ENCODE data around the gene RIC8A. TPM values are rescaled to one million over a fixed set of nuclear protein-coding genes. Genes with fewer than 3 reads are reported as not detected.

The RIC8A gene
- total RNA-seq, 1 experiment from 2014 or later: 180 TPM

DNA sequence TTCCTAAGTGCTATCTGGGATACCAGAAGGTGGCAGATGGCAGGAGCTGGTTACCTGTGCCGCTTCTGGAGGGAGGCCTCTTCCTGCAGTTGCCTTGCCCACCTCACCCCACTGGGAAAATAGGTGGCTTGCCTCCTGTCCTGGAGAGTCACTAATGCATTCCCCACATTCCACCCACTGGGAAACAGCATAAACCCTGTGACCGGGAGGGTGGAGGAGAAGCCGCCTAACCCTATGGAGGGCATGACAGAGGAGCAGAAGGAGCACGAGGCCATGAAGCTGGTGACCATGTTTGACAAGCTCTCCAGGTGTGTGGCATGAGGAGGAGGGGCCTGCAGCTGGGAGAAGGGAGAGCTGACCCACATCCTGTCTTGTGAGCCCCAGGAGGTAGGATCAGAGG lies 5.6 kb downstream of the RIC8A start:
- intact Hi-C loops (cut with micrococcal nuclease): no loop called here
- Histone ChIP-seq H3K4me1 (ENCODE audit: insufficient read depth, low read length) (peaks cover 15% of the 10 kb centered on the region), H3K4me3 (ENCODE audit: low read length) (no peak overlapping the region), H3K9me3 (ENCODE audit: low read length) (no peaks in the 10 kb centered on the region), H3K27me3 (ENCODE audit: low read length) (no peaks in the 10 kb centered on the region), H3K9me2 (replicated peaks; ENCODE audit: low read length) (no peaks in the 10 kb centered on the region), H3K36me3 (ENCODE audit: low read depth, low read length) (peaks cover 46% of the 10 kb centered on the region), H3K4me2 (ENCODE audit: low read length) (no peak overlapping the region), H3F3A (ENCODE audit: low read length, unreplicated experiment) (no peaks in the 10 kb centered on the region), H3K79me2 (ENCODE audit: low read length) (peaks cover 35% of the 10 kb centered on the region), H4K20me1 (ENCODE audit: low read length) (no peaks in the 10 kb centered on the region), H2AFZ (ENCODE audit: low read length) (no peak overlapping the region), H3K27ac (ENCODE audit: low read length) (no peak overlapping the region), H3K9ac (ENCODE audit: low read length) (no peak overlapping the region)
- BruUV-seq (replicated peaks): no TSS peak
- no peak for DNase-seq
- POLR2A ChIA-PET (ENCODE audit: unreplicated experiment): no interaction called here
- no peak for ATAC-seq
- no peak for TF ChIP-seq EZH2 (IDR thresholded peaks at IDR 0.05; ENCODE audit: low read length, unreplicated experiment)
- TF ChIP-seq, protein P1, sequence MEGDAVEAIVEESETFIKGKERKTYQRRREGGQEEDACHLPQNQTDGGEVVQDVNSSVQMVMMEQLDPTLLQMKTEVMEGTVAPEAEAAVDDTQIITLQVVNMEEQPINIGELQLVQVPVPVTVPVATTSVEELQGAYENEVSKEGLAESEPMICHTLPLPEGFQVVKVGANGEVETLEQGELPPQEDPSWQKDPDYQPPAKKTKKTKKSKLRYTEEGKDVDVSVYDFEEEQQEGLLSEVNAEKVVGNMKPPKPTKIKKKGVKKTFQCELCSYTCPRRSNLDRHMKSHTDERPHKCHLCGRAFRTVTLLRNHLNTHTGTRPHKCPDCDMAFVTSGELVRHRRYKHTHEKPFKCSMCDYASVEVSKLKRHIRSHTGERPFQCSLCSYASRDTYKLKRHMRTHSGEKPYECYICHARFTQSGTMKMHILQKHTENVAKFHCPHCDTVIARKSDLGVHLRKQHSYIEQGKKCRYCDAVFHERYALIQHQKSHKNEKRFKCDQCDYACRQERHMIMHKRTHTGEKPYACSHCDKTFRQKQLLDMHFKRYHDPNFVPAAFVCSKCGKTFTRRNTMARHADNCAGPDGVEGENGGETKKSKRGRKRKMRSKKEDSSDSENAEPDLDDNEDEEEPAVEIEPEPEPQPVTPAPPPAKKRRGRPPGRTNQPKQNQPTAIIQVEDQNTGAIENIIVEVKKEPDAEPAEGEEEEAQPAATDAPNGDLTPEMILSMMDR (conservative IDR thresholded peaks at IDR 0.05; ENCODE audit: low read depth, low read length): no peak
- TF ChIP-seq EZH2phosphoT487 (IDR thresholded peaks at IDR 0.05; ENCODE audit: borderline replicate concordance, low read length): no peak
- CTCF ChIA-PET: no interaction called here

DNA sequence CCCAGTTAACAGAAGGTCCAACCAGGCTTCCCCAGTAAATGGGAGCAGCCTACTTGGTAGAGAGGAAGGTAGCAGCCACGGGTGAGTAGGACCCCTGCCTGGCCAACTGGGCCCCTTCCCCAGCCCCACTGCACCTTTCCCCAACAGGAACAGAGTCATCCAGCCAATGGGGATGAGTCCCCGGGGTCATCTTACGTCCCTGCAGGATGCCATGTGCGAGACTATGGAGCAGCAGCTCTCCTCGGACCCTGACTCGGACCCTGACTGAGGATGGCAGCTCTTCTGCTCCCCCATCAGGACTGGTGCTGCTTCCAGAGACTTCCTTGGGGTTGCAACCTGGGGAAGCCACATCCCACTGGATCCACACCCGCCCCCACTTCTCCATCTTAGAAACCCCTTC lies 6.6 kb downstream of the RIC8A start:
- peaks cover 25% of the 10 kb centered on the region for H3K79me2 ChIP-seq (ENCODE audit: low read length)
- H3K27ac ChIP-seq (ENCODE audit: low read length): no peak overlapping the region
- H3K27me3 ChIP-seq (ENCODE audit: low read length): no peaks in the 10 kb centered on the region
- no peak overlapping the region for H3K9ac ChIP-seq (ENCODE audit: low read length)
- no peaks in the 10 kb centered on the region for H3K9me2 ChIP-seq (replicated peaks; ENCODE audit: low read length)
- ATAC-seq (no peak), DNase-seq (no peak)
- no peak overlapping the region for H3K4me2 ChIP-seq (ENCODE audit: low read length)
- no peak overlapping the region for H3K4me3 ChIP-seq (ENCODE audit: low read length)
- ChIA-PET POLR2A (ENCODE audit: unreplicated experiment) (no interaction called here), CTCF (no interaction called here)
- no peaks in the 10 kb centered on the region for H4K20me1 ChIP-seq (ENCODE audit: low read length)
- no peaks in the 10 kb centered on the region for H3K9me3 ChIP-seq (ENCODE audit: low read length)
- no TSS peak for BruUV-seq (replicated peaks)
- intact Hi-C loops (cut with micrococcal nuclease): no loop called here
- peaks cover 46% of the 10 kb centered on the region for H3K36me3 ChIP-seq (ENCODE audit: low read depth, low read length)
- H3F3A ChIP-seq (ENCODE audit: low read length, unreplicated experiment): no peaks in the 10 kb centered on the region
- no peak overlapping the region for H2AFZ ChIP-seq (ENCODE audit: low read length)
- TF ChIP-seq, protein P1 (conservative IDR thresholded peaks at IDR 0.05; ENCODE audit: low read depth, low read length): no peak
- no peak for TF ChIP-seq EZH2 (IDR thresholded peaks at IDR 0.05; ENCODE audit: low read length, unreplicated experiment)
- no peak for TF ChIP-seq EZH2phosphoT487 (IDR thresholded peaks at IDR 0.05; ENCODE audit: borderline replicate concordance, low read length)
- peaks cover 15% of the 10 kb centered on the region for H3K4me1 ChIP-seq (ENCODE audit: insufficient read depth, low read length)

DNA sequence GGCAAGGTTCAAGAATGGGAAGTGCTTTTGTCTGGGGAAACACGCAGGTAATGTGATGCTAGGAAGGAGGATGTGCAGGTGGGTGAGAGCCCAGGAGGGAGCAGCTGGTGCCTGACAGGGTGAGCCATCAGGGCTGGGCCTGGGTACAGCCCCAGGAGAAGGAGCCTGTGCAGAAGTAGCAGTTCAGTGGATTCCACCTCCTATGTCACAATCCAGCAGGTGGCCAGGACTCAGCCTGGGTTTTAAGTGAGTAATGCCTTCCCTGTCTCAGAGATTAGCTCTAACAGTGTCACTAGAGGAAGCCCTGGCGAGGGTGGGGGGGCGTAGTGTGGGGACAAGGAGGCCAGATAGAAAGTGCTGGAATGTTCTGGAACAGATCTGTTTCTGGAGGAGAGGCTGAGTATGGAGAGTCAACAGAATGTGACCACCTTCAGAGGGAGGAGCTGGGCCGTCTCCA lies 8.1 kb downstream of the RIC8A start:
- Histone ChIP-seq H3K36me3 (ENCODE audit: low read depth, low read length) (peaks cover 34% of the 10 kb centered on the region), H4K20me1 (ENCODE audit: low read length) (no peaks in the 10 kb centered on the region)
- peak; percentile 47 for ATAC-seq

More for the DNA sequence above, 8.1 kb downstream of the RIC8A start:
- Histone ChIP-seq H3K4me3 (ENCODE audit: low read length) (no peak overlapping the region), H3K4me2 (ENCODE audit: low read length) (no peak overlapping the region), H3K79me2 (ENCODE audit: low read length) (peaks cover 10% of the 10 kb centered on the region), H3K9me2 (replicated peaks; ENCODE audit: low read length) (no peaks in the 10 kb centered on the region), H3K27me3 (ENCODE audit: low read length) (no peaks in the 10 kb centered on the region), H3K9me3 (ENCODE audit: low read length) (no peaks in the 10 kb centered on the region), H3F3A (ENCODE audit: low read length, unreplicated experiment) (no peaks in the 10 kb centered on the region), H3K27ac (ENCODE audit: low read length) (no peak overlapping the region), H3K9ac (ENCODE audit: low read length) (no peak overlapping the region), H2AFZ (ENCODE audit: low read length) (no peak overlapping the region), H3K4me1 (ENCODE audit: insufficient read depth, low read length) (peaks cover 2% of the 10 kb centered on the region)
- intact Hi-C loops (cut with micrococcal nuclease): no loop called here
- BruUV-seq (replicated peaks): no TSS peak
- ChIA-PET CTCF (no interaction called here), POLR2A (ENCODE audit: unreplicated experiment) (interaction anchor here (0.6 kb wide), 1 partner anchor 8 kb away, joined by 4 read pairs; the partner anchor contains the start of genes BET1L and RIC8A)
- no peak for DNase-seq
- TF ChIP-seq, protein P1 (conservative IDR thresholded peaks at IDR 0.05; ENCODE audit: low read depth, low read length): no peak
- TF ChIP-seq EZH2phosphoT487 (IDR thresholded peaks at IDR 0.05; ENCODE audit: borderline replicate concordance, low read length): no peak
- no peak for TF ChIP-seq EZH2 (IDR thresholded peaks at IDR 0.05; ENCODE audit: low read length, unreplicated experiment)

Measured in PC-3 (cell line).